Measurements from ENCODE around the gene HBG2. TPM values are rescaled to one million over a fixed set of nuclear protein-coding genes. Genes with fewer than 3 reads are reported as not detected.
"Not testable (repeated sequence)": the region's sequence is repeated elsewhere in the genome, so short reads cannot be mapped to it uniquely, and the experiment has no call there.

Gene HBG2
- total RNA-seq, 4 donors from 2014 or later = not detected

GRCh38 chr11:5267033-5267563 is 12.5 kb upstream of the HBG2 start:
- H3K27ac ChIP-seq = no peak overlapping the region
- DNase-seq (ENCODE audit: low spot score in 2 of 2) = no peak
- H3K36me3 ChIP-seq = no peaks in the 10 kb centered on the region
- H3K9me3 ChIP-seq = peaks cover 0 to 4% (median 0%) of the 10 kb centered on the region in 4 donors
- H3K4me1 ChIP-seq = no peaks in the 10 kb centered on the region
- no peak overlapping the region for H3K4me3 ChIP-seq
- TF ChIP-seq EP300 (IDR thresholded peaks at IDR 0.05) = no peak
- no peaks in the 10 kb centered on the region for H3K27me3 ChIP-seq
- WGBS, 2 donors = 86 to 92% methylated on average over 2 of the region's 2 CpGs

- H3K36me3 ChIP-seq = no peaks in the 10 kb centered on the region
- no peak for TF ChIP-seq POLR2A (IDR thresholded peaks at IDR 0.05)
- no peak for TF ChIP-seq CTCF (IDR thresholded peaks at IDR 0.05)
- no peak for TF ChIP-seq EP300 (IDR thresholded peaks at IDR 0.05)
- no peaks in the 10 kb centered on the region for H3K4me1 ChIP-seq
- H3K9me3 ChIP-seq = peaks cover 0 to 7% (median 0%) of the 10 kb centered on the region in 4 donors
- DNase-seq (ENCODE audit: low spot score in 2 of 2) = no peak
- no peaks in the 10 kb centered on the region for H3K27me3 ChIP-seq
- no peak overlapping the region for H3K27ac ChIP-seq
- H3K4me3 ChIP-seq = no peak overlapping the region
These were observed 12.0 kb upstream of the HBG2 start for GRCh38 chr11:5266609-5267008.

- 57 to 64% methylated on average over 2 of the region's 2 CpGs for WGBS, 2 donors
- no peak overlapping the region for H3K27ac ChIP-seq
- no peak for DNase-seq (ENCODE audit: low spot score in 2 of 2)
- no peaks in the 10 kb centered on the region for H3K27me3 ChIP-seq
- no peaks in the 10 kb centered on the region for H3K4me1 ChIP-seq
- peaks cover 0 to 8% (median 0%) of the 10 kb centered on the region in 4 donors for H3K9me3 ChIP-seq
- no peaks in the 10 kb centered on the region for H3K36me3 ChIP-seq
- no peak for TF ChIP-seq POLR2A (IDR thresholded peaks at IDR 0.05)
- TF ChIP-seq EP300 (IDR thresholded peaks at IDR 0.05) = no peak
- no peak for TF ChIP-seq CTCF (IDR thresholded peaks at IDR 0.05)
- H3K4me3 ChIP-seq = no peak overlapping the region
These were observed 11.3 kb upstream of the HBG2 start for GRCh38 chr11:5265832-5266231.

- no peak overlapping the region for H3K27ac ChIP-seq
- H3K9me3 ChIP-seq = peaks cover 0 to 21% (median 0%) of the 10 kb centered on the region in 4 donors
- no peaks in the 10 kb centered on the region for H3K27me3 ChIP-seq
- no peak overlapping the region for H3K4me3 ChIP-seq
- H3K36me3 ChIP-seq = no peaks in the 10 kb centered on the region
- 62 to 66% methylated on average over 7 of the region's 7 CpGs for WGBS, 2 donors
- TF ChIP-seq CTCF (IDR thresholded peaks at IDR 0.05) = no peak
- TF ChIP-seq POLR2A (IDR thresholded peaks at IDR 0.05) = no peak
- no peaks in the 10 kb centered on the region for H3K4me1 ChIP-seq
- DNase-seq (ENCODE audit: low spot score in 2 of 2) = no peak
These were observed 4.1 kb upstream of the HBG2 start for GRCh38 chr11:5258543-5259262.

GRCh38 chr11:5257296-5257695 is 2.7 kb upstream of the HBG2 start:
- Histone ChIP-seq H3K4me1 (no peaks in the 10 kb centered on the region), H3K27me3 (no peaks in the 10 kb centered on the region), H3K27ac (no peak overlapping the region), H3K36me3 (no peaks in the 10 kb centered on the region), H3K9me3 (peaks cover 0 to 16% (median 0%) of the 10 kb centered on the region in 4 donors), H3K4me3 (no peak overlapping the region)
- no peak for DNase-seq (ENCODE audit: low spot score in 2 of 2)
- 23 to 25% methylated on average over 2 of the region's 2 CpGs for WGBS, 2 donors
- TF ChIP-seq CTCF (IDR thresholded peaks at IDR 0.05) (no peak), EP300 (IDR thresholded peaks at IDR 0.05) (no peak), POLR2A (IDR thresholded peaks at IDR 0.05) (no peak)

- H3K9me3 ChIP-seq; H3K27me3 ChIP-seq; H3K4me3 ChIP-seq; H3K27ac ChIP-seq; H3K4me1 ChIP-seq; H3K36me3 ChIP-seq; DNase-seq (ENCODE audit: low spot score in 2 of 2): not testable (repeated sequence)
- 71 to 83% methylated on average over 2 of the region's 2 CpGs for WGBS, 2 donors
These were observed 558 bp downstream of the HBG2 start for GRCh38 chr11:5254023-5254422.

- not testable (repeated sequence) for DNase-seq (ENCODE audit: low spot score in 2 of 2); H3K4me3 ChIP-seq; H3K27ac ChIP-seq; H3K27me3 ChIP-seq; H3K9me3 ChIP-seq; H3K4me1 ChIP-seq; H3K36me3 ChIP-seq
- WGBS, 2 donors = 82 to 85% methylated on average over 5 of the region's 5 CpGs
These were observed 1.1 kb downstream of the HBG2 start for GRCh38 chr11:5253440-5253839.
